ENCODE data around the gene PPIL1. TPM values are rescaled to one million over a fixed set of nuclear protein-coding genes. Genes with fewer than 3 reads are reported as not detected.

The PPIL1 gene
- total and polyA plus RNA-seq, 2 donors (not counting 1 experiment from before 2014, with no cell fraction given) = 17.5 to 30.6 TPM

GRCh38 chr6:36886950-36887618 is 12.5 kb upstream of the PPIL1 start:
- Histone ChIP-seq H2AFZ (ENCODE audit: low read length) (no peak overlapping the region), H3K4me2 (ENCODE audit: extremely low read depth, insufficient read depth, low read length) (peak overlapping the region; percentile 49), H3K27me3 (ENCODE audit: control insufficient read depth, insufficient read depth, low read length) (no peaks in the 10 kb centered on the region), H3K4me3 (replicated peaks in 1 of 4; ENCODE audit: control extremely low read depth in 1 of 4, insufficient read depth in 1 of 4, low read depth in 3 of 4, low read length in 4 of 4) (peak overlapping the region; percentile 75 to 98 (median 88)), H3K9ac (ENCODE audit: insufficient read depth, low read length) (no peak overlapping the region), H3K36me3 (ENCODE audit: control insufficient read depth, insufficient read depth, low read length) (no peaks in the 10 kb centered on the region), H3K4me1 (ENCODE audit: control insufficient read depth, extremely low read depth, insufficient read depth, low read length) (peaks cover 6% of the 10 kb centered on the region), H3K79me2 (ENCODE audit: control insufficient read depth, insufficient read depth, low read length) (peaks cover 37% of the 10 kb centered on the region), H4K20me1 (ENCODE audit: control insufficient read depth, extremely low read depth, insufficient read depth, low read length) (no peaks in the 10 kb centered on the region), H3K27ac (ENCODE audit: insufficient read depth, low read length) (no peak overlapping the region), H3K9me3 (ENCODE audit: control insufficient read depth, insufficient read depth, low read depth, low read length) (no peaks in the 10 kb centered on the region)
- TF ChIP-seq EZH2 (IDR thresholded peaks at IDR 0.05; ENCODE audit: low read length, missing control alignments) = no peak
- no peak for TF ChIP-seq CTCF (conservative IDR thresholded peaks at IDR 0.05 in 1 of 2, IDR thresholded peaks at IDR 0.05 in 1 of 2; ENCODE audit: low read depth in 1 of 2, low read length in 2 of 2)
- DNase-seq (ENCODE audit: low read depth in 2 of 2) = no peak

- H3K4me3 ChIP-seq (replicated peaks in 1 of 4; ENCODE audit: control extremely low read depth in 1 of 4, insufficient read depth in 1 of 4, low read depth in 3 of 4, low read length in 4 of 4) = peak within 1 kb of the TSS; percentile 75 to 98 (median 88)
- H3K9ac ChIP-seq (ENCODE audit: insufficient read depth, low read length) = peak within 1 kb of the TSS; percentile 94
- peak within 1 kb of the TSS; percentile 85 for H3K27ac ChIP-seq (ENCODE audit: insufficient read depth, low read length)
- H4K20me1 ChIP-seq (ENCODE audit: control insufficient read depth, extremely low read depth, insufficient read depth, low read length) = no peaks in the 10 kb centered on the region
- DNase-seq (ENCODE audit: low read depth in 2 of 2) = peak; percentile 94 to 98
- no peaks in the 10 kb centered on the region for H3K36me3 ChIP-seq (ENCODE audit: control insufficient read depth, insufficient read depth, low read length)
- no peaks in the 10 kb centered on the region for H3K9me3 ChIP-seq (ENCODE audit: control insufficient read depth, insufficient read depth, low read depth, low read length)
- H3K4me2 ChIP-seq (ENCODE audit: extremely low read depth, insufficient read depth, low read length) = peak within 1 kb of the TSS; percentile 55
- H3K4me1 ChIP-seq (ENCODE audit: control insufficient read depth, extremely low read depth, insufficient read depth, low read length) = peaks cover 6% of the 10 kb centered on the region
- H3K79me2 ChIP-seq (ENCODE audit: control insufficient read depth, insufficient read depth, low read length) = peaks cover 35% of the 10 kb centered on the region
- H3K27me3 ChIP-seq (ENCODE audit: control insufficient read depth, insufficient read depth, low read length) = no peaks in the 10 kb centered on the region
- TF ChIP-seq CTCF (conservative IDR thresholded peaks at IDR 0.05 in 1 of 2, IDR thresholded peaks at IDR 0.05 in 1 of 2; ENCODE audit: low read depth in 1 of 2, low read length in 2 of 2) = peak; percentile 73 to 88
- no peak for TF ChIP-seq EZH2 (IDR thresholded peaks at IDR 0.05; ENCODE audit: low read length, missing control alignments)
- peak within 1 kb of the TSS; percentile 85 for H2AFZ ChIP-seq (ENCODE audit: low read length)
These were observed 11.1 kb upstream of the PPIL1 start, which contains the start of gene C6orf89 for GRCh38 chr6:36885461-36886401. C6orf89 (plus strand) TSS chr6:36885952; CDS start chr6:36899445, 13,493 bp downstream.

- no peak overlapping the region for H3K9ac ChIP-seq (ENCODE audit: insufficient read depth, low read length)
- H3K36me3 ChIP-seq (ENCODE audit: control insufficient read depth, insufficient read depth, low read length) = no peaks in the 10 kb centered on the region
- H4K20me1 ChIP-seq (ENCODE audit: control insufficient read depth, extremely low read depth, insufficient read depth, low read length) = no peaks in the 10 kb centered on the region
- DNase-seq (ENCODE audit: low read depth in 2 of 2) = no peak
- TF ChIP-seq CTCF (conservative IDR thresholded peaks at IDR 0.05 in 1 of 2, IDR thresholded peaks at IDR 0.05 in 1 of 2; ENCODE audit: low read depth in 1 of 2, low read length in 2 of 2) (no peak), EZH2 (IDR thresholded peaks at IDR 0.05; ENCODE audit: low read length, missing control alignments) (no peak)
- no peak overlapping the region for H3K4me2 ChIP-seq (ENCODE audit: extremely low read depth, insufficient read depth, low read length)
- H3K4me3 ChIP-seq (replicated peaks in 1 of 4; ENCODE audit: control extremely low read depth in 1 of 4, insufficient read depth in 1 of 4, low read depth in 3 of 4, low read length in 4 of 4) = no peak overlapping the region
- peaks cover 6% of the 10 kb centered on the region for H3K4me1 ChIP-seq (ENCODE audit: control insufficient read depth, extremely low read depth, insufficient read depth, low read length)
- H3K9me3 ChIP-seq (ENCODE audit: control insufficient read depth, insufficient read depth, low read depth, low read length) = no peaks in the 10 kb centered on the region
- H2AFZ ChIP-seq (ENCODE audit: low read length) = peak overlapping the region; percentile 7
- no peaks in the 10 kb centered on the region for H3K27me3 ChIP-seq (ENCODE audit: control insufficient read depth, insufficient read depth, low read length)
- H3K27ac ChIP-seq (ENCODE audit: insufficient read depth, low read length) = no peak overlapping the region
- peaks cover 28% of the 10 kb centered on the region for H3K79me2 ChIP-seq (ENCODE audit: control insufficient read depth, insufficient read depth, low read length)
These were observed 10.0 kb upstream of the PPIL1 start for GRCh38 chr6:36884610-36885009.

Data from fibroblast of lung (primary cell).